Measurements from ENCODE around the gene UMODL1.

UMODL1 gene

DNA sequence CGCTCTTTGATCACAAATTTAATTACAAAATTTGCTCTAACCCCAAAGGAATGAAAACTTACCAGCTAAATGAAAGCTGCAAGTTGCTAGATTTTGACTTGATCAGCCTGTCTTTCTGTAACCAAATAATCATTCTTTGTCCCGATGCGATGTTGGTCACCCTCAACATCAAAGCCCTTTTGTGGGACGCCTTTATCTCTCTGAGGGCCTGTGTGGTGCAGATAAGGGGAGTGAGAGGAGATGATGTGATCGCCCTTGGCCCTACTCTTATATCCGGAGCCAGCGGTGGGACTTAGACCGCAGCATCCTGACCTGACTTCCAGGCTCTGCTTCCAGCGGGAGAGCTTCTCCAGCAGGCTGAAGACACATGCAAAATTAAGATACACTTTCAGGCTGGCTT lies 19.3 kb upstream of the UMODL1 start:
- H3K4me3 Mint-ChIP-seq = no peak overlapping the region
- no peak for DNase-seq
- peaks cover 10% of the 10 kb centered on the region for H3K4me1 Mint-ChIP-seq
- TF ChIP-seq, protein P1, sequence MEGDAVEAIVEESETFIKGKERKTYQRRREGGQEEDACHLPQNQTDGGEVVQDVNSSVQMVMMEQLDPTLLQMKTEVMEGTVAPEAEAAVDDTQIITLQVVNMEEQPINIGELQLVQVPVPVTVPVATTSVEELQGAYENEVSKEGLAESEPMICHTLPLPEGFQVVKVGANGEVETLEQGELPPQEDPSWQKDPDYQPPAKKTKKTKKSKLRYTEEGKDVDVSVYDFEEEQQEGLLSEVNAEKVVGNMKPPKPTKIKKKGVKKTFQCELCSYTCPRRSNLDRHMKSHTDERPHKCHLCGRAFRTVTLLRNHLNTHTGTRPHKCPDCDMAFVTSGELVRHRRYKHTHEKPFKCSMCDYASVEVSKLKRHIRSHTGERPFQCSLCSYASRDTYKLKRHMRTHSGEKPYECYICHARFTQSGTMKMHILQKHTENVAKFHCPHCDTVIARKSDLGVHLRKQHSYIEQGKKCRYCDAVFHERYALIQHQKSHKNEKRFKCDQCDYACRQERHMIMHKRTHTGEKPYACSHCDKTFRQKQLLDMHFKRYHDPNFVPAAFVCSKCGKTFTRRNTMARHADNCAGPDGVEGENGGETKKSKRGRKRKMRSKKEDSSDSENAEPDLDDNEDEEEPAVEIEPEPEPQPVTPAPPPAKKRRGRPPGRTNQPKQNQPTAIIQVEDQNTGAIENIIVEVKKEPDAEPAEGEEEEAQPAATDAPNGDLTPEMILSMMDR (IDR thresholded peaks at IDR 0.05) = no peak
- peaks cover 29% of the 10 kb centered on the region for H3K9me3 Mint-ChIP-seq
- H3K36me3 Mint-ChIP-seq (ENCODE audit: low read depth) = no peaks in the 10 kb centered on the region
- peaks cover 35% of the 10 kb centered on the region for H3K27me3 Mint-ChIP-seq (ENCODE audit: low read depth, poor library complexity)
- H3K27ac Mint-ChIP-seq = no peak overlapping the region

DNA sequence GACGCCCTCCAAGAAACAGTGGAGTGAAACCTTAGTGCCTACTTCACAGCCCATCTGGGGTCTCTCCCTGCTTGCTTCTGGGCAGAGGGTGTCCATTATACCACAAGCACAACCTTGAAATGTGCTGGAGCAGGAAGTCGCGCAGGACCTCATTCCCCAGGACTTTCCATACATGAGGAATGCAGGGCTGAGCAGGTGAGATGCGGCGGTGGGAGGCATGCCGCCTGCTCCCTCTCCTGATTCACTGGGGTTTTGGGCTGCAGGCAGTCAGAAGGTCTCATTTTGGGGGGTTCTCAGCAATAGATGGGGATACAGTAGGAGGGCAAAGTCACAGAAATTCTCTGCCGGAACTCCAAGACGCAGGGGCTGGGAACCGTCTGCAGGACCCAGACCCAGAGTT lies 15.7 kb upstream of the UMODL1 start:
- Mint-ChIP-seq H3K4me3 (no peak overlapping the region), H3K36me3 (ENCODE audit: low read depth) (no peaks in the 10 kb centered on the region), H3K9me3 (peaks cover 31% of the 10 kb centered on the region), H3K27ac (no peak overlapping the region), H3K27me3 (ENCODE audit: low read depth, poor library complexity) (peaks cover 38% of the 10 kb centered on the region), H3K4me1 (peaks cover 24% of the 10 kb centered on the region)
- no peak for DNase-seq
- TF ChIP-seq, protein P1 (IDR thresholded peaks at IDR 0.05) = no peak

DNA sequence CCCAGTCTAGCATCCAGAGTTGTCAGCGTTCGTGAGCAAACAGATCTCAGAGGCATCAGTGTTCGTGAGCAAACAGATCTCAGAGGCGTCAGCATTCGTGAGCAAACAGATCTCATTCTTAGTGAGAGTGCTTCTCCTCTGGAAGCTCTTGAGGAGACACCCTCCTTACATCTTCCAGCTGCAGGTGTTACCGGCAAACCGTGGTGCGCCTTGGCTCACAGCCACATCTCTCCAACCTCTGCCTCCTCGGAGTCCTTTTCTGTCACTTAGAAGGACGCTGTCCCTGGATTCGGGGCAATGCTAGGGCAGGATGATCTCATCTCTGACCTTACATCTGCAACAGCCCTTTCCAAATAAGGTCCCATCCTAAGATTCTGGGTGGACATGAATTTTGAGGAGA lies 14.6 kb upstream of the UMODL1 start:
- Mint-ChIP-seq H3K9me3 (peaks cover 31% of the 10 kb centered on the region), H3K27me3 (ENCODE audit: low read depth, poor library complexity) (peaks cover 42% of the 10 kb centered on the region), H3K4me1 (peaks cover 32% of the 10 kb centered on the region), H3K4me3 (no peak overlapping the region), H3K27ac (no peak overlapping the region), H3K36me3 (ENCODE audit: low read depth) (no peaks in the 10 kb centered on the region)
- TF ChIP-seq, protein P1 (IDR thresholded peaks at IDR 0.05) = no peak
- no peak for DNase-seq

DNA sequence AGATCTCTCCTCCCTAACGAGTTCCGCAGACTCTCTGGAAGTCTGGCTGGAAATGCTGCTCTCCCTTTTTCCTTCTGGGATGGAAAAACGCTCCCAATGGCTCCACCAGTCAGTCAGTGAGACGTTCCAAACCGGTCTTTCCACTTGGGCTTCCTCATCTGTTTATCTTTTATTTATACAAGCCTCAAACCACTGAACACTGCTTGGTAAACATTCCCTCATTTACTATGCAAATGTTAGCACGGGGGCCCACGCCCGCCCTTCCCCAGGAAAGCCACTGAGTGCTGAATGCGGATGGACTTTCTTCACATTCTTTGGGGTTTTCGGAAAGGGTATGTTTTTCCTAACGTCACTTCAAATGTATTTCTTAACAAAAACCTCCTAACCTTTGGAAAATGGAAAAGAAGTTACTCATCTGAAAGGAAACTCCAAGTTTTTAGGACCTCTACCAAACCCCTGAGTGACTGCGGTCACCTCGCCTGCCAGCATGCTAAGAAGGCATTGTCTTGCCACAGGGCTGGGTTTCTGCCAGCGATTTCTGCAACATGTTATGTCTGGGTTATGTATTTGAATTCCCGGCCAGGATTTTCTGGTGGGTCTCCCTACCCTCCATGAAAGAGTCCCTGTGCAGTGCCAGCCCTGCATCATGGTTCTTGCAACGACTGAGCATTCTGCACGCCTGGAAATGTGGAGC lies 14.0 kb upstream of the UMODL1 start:
- TF ChIP-seq, protein P1 (IDR thresholded peaks at IDR 0.05) = no peak
- Mint-ChIP-seq H3K27me3 (ENCODE audit: low read depth, poor library complexity) (peaks cover 48% of the 10 kb centered on the region), H3K4me1 (peaks cover 38% of the 10 kb centered on the region), H3K36me3 (ENCODE audit: low read depth) (no peaks in the 10 kb centered on the region), H3K9me3 (peaks cover 31% of the 10 kb centered on the region), H3K27ac (no peak overlapping the region), H3K4me3 (no peak overlapping the region)
- no peak for DNase-seq

DNA sequence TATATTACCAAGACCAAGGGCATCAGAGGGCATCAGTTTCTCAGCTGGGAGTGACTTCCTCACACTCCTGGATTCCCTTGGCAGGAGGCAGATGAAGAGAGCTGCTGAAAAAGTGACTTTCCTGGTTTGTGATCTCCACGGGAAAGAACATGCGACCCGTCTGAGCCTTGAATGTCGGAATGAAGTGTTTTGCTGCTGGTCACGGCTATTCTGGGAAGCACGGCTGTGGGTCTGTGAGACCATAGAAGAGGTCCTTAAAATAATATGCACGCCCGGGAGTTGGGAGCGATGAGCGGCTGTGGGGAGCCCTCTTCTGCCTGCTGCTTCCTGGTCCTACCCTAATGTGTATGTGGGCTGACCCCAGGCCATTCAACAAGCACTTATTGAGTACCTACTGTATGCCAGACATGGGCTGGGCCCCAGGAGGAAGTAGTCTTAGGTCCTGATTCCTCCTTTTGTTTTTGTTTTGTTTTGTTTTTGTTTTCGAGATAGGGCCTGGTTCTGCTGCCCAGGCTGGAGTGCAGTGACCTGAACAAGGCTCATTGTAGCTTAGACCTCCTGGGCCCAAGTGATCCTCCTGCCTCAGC lies 13.2 kb upstream of the UMODL1 start:
- Mint-ChIP-seq H3K27me3 (ENCODE audit: low read depth, poor library complexity) (peaks cover 45% of the 10 kb centered on the region), H3K36me3 (ENCODE audit: low read depth) (no peaks in the 10 kb centered on the region), H3K4me3 (no peak overlapping the region), H3K27ac (no peak overlapping the region), H3K9me3 (peaks cover 26% of the 10 kb centered on the region), H3K4me1 (peaks cover 43% of the 10 kb centered on the region)
- no peak for DNase-seq
- TF ChIP-seq, protein P1 (IDR thresholded peaks at IDR 0.05) = no peak

DNA sequence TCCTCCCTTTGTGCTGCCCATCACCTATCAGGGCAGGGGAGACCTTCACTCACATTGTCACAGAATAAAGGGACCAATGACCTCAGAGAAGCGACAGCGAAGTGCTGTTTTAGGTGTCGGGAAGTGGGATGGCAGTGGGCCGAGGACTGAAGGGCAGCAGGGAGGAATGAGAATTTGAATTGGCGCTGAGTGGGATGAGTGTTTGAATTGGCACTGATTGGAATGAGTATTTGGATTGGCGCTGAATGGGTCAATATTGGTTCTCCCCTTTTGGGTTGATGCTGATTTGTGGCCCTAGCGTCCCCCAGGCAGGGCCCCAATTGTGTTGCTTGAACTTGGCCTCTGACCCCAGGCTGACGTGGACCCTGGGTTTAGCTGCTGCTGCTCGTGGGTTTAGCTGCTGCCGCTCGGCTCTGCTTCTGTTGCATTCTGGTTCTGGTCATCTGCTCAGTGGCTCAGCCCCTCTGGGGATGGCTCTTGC lies 12.4 kb upstream of the UMODL1 start:
- peaks cover 18% of the 10 kb centered on the region for H3K9me3 Mint-ChIP-seq
- peaks cover 48% of the 10 kb centered on the region for H3K4me1 Mint-ChIP-seq
- peaks cover 45% of the 10 kb centered on the region for H3K27me3 Mint-ChIP-seq (ENCODE audit: low read depth, poor library complexity)
- no peak overlapping the region for H3K27ac Mint-ChIP-seq
- H3K36me3 Mint-ChIP-seq (ENCODE audit: low read depth) = no peaks in the 10 kb centered on the region
- DNase-seq = no peak
- TF ChIP-seq, protein P1 (IDR thresholded peaks at IDR 0.05) = no peak
- no peak overlapping the region for H3K4me3 Mint-ChIP-seq
